GM12878 (cell line): ENCODE data around the gene PAX5. TPM values are rescaled to one million over a fixed set of nuclear protein-coding genes. Genes with fewer than 3 reads are reported as not detected.

ENCODE experiments used
- ATAC-seq: fragments of 200-7000 bp; cut with Tn5 transposase; 3 replicates; pipeline ENCODE4 v1.9.1; 2020; ENCODE audit warnings: mild to moderate bottlenecking, moderate library complexity
- BruUV-seq: library from RNA; stranded (reverse); fragments of 400-500 nt; replicated peaks from 2 replicates; lab custom pipeline; 2021; lab: Mats Ljungman, UMichigan
- CTCF ChIA-PET: fragments of 300-600 bp; sonication (Branson Sonifier 250); formaldehyde crosslinking; extraction: SDS; loops from one replicate; lab custom pipeline; 2021; ENCODE audit warnings: inconsistent platforms; lab: Yijun Ruan, JAX
- POLR2A ChIA-PET: fragments of 350-600 bp; formaldehyde crosslinking; extraction: SDS; loops from one replicate; lab custom pipeline; 2021; ENCODE audit warnings: inconsistent platforms; lab: Charles Lee
- RAD21 ChIA-PET: fragments of 300-600 bp; sonication (Branson Sonifier 250); formaldehyde crosslinking; loops from one replicate; lab custom pipeline; 2023; ENCODE audit warnings: antibody characterized with exemption; ENCODE audit not compliant: unreplicated experiment; lab: Charles Lee
- SMC1A ChIA-PET: fragments of 300-600 bp; sonication (Branson Sonifier 250); formaldehyde crosslinking; loops from one replicate; lab custom pipeline; 2023; ENCODE audit not compliant: unreplicated experiment, uncharacterized antibody; lab: Charles Lee
- DNase-seq: peaks from one replicate; pipeline ENCODE4 v3.0.0-alpha.2; 2011; ENCODE audit warnings: low read depth, low spot score
- FAIRE-seq: peaks from 3 replicates; lab custom pipeline; 2011; peaks lifted over from hg19 to GRCh38; lab: Jason Lieb, UNC
- H2AFZ ChIP-seq: 2 replicates; pipeline ENCODE4 v1.6.0; 2011; ENCODE audit warnings: low read depth, low read length, control low read depth; ENCODE audit not compliant: control insufficient read depth
- H3K27ac ChIP-seq: 2 replicates; pipeline ENCODE4 v1.5.1; 2011; ENCODE audit warnings: control low read depth; ENCODE audit not compliant: control insufficient read depth, insufficient read depth
- H3K27me3 ChIP-seq, 2 experiments: replicated peaks in 1 of 2; 2 replicates each; pipeline versions ENCODE4 v1.6.0 to v1.6.1; 2011; ENCODE audit warnings: low read length in 1 of 2; ENCODE audit not compliant: control insufficient read depth in 2 of 2, insufficient read depth in 2 of 2
- H3K36me3 ChIP-seq, 2 experiments: 2 replicates each; pipeline ENCODE4 v1.5.1; 2011; ENCODE audit warnings: low read length in 1 of 2; ENCODE audit not compliant: control insufficient read depth in 2 of 2, insufficient read depth in 2 of 2
- H3K4me1 ChIP-seq: 2 replicates; pipeline ENCODE4 v1.6.1; 2011; ENCODE audit warnings: mild to moderate bottlenecking, low read length, moderate library complexity, mixed read lengths; ENCODE audit not compliant: control insufficient read depth, insufficient read depth
- H3K4me2 ChIP-seq: 2 replicates; pipeline ENCODE4 v1.6.0; 2011; ENCODE audit warnings: control low read depth; ENCODE audit not compliant: control insufficient read depth, insufficient read depth
- H3K4me3 ChIP-seq: fragments of 200-600 bp; sonication (generic); 2 replicates; pipeline ENCODE4 v1.5.1; 2016
- H3K79me2 ChIP-seq: 2 replicates; pipeline ENCODE4 v1.6.0; 2011; ENCODE audit warnings: low read length; ENCODE audit not compliant: control insufficient read depth, insufficient read depth
- H3K9ac ChIP-seq: 2 replicates; pipeline ENCODE4 v1.8.0; 2011; ENCODE audit warnings: low read length, control low read depth, mixed read lengths; ENCODE audit not compliant: control insufficient read depth, insufficient read depth
- H3K9me3 ChIP-seq: replicated peaks from 3 replicates; pipeline ENCODE4 v1.5.1; 2011; ENCODE audit warnings: mild to moderate bottlenecking, low read length; ENCODE audit not compliant: control insufficient read depth, insufficient read depth
- H4K20me1 ChIP-seq: 2 replicates; pipeline ENCODE4 v1.6.0; 2011; ENCODE audit not compliant: control insufficient read depth, insufficient read depth
- BHLHE40 ChIP-seq, 2 experiments: fragments of 450-650 bp in 1 of 2; IDR thresholded peaks; 2 replicates each; pipeline ENCODE4 v1.6.1; 2011 to 2017; ENCODE audit warnings: low read depth in 2 of 2, borderline replicate concordance in 1 of 2, improper control_type of control experiment in 1 of 2, low read length in 1 of 2, mild to moderate bottlenecking in 1 of 2
- CREM ChIP-seq: IDR thresholded peaks from 2 replicates; pipeline ENCODE4 v1.6.1; 2014; ENCODE audit warnings: antibody characterized with exemption, low read depth
- E2F4 ChIP-seq: IDR thresholded peaks from 2 replicates; pipeline ENCODE4 v1.6.1; 2012; ENCODE audit warnings: low read depth, low read length, improper control_type of control experiment
- E2F8 ChIP-seq: fragments of 450-650 bp; IDR thresholded peaks from 2 replicates; pipeline ENCODE4 v1.6.1; 2018; ENCODE audit warnings: mild to moderate bottlenecking, low read depth, moderate library complexity; ENCODE audit not compliant: partially characterized antibody
- ETV6 ChIP-seq, 2 experiments: fragments of 450-650 bp in 1 of 2; IDR thresholded peaks in 1 of 2; conservative IDR thresholded peaks in 1 of 2; 2 replicates each; pipeline ENCODE4 v1.6.1; 2014; ENCODE audit warnings: antibody characterized with exemption in 1 of 2, borderline replicate concordance in 1 of 2, low read depth in 1 of 2, mild to moderate bottlenecking in 1 of 2, moderate library complexity in 1 of 2
- NFXL1 ChIP-seq: fragments of 450-650 bp; IDR thresholded peaks from 2 replicates; pipeline ENCODE4 v1.6.1; 2017; ENCODE audit warnings: antibody characterized with exemption, mild to moderate bottlenecking, borderline replicate concordance
- SMAD1 ChIP-seq: fragments of 450-650 bp; IDR thresholded peaks from 2 replicates; pipeline ENCODE4 v1.6.1; 2018; ENCODE audit warnings: mild to moderate bottlenecking, low read depth; ENCODE audit not compliant: partially characterized antibody
- SP1 ChIP-seq: IDR thresholded peaks from one replicate; pipeline ENCODE4 v1.6.1; 2011; ENCODE audit warnings: low read depth, low read length
- SRF ChIP-seq, 2 experiments: IDR thresholded peaks; 2 replicates each; pipeline ENCODE4 v1.6.1; 2011; ENCODE audit warnings: low read depth in 2 of 2, low read length in 2 of 2, mild to moderate bottlenecking in 1 of 2, moderate library complexity in 1 of 2
- TAF1 ChIP-seq: IDR thresholded peaks from 2 replicates; pipeline ENCODE4 v1.6.1; 2011; ENCODE audit warnings: mild to moderate bottlenecking, low read depth, low read length, borderline replicate concordance
- YY1 ChIP-seq: IDR thresholded peaks from 2 replicates; pipeline ENCODE4 v1.6.1; 2011; ENCODE audit warnings: low read depth, mild to moderate bottlenecking, low read length
- WGBS: methylation state at CpG from one replicate; pipeline ENCODE4 v1.1.6; 2016; ENCODE audit warnings: low lambda C conversion rate; ENCODE audit not compliant: insufficient replicate concordance, insufficient coverage; ENCODE audit errors: missing lambda C conversion rate; 5-methylcytosine and 5-hydroxymethylcytosine counted together
- in situ Hi-C: fragments of 300-500 bp; cut with MboI; formaldehyde crosslinking; loops from 9 replicates; pipeline ENCODE4 v1.14.3; 2018; ENCODE audit warnings: mixed read lengths
- intact Hi-C: fragments of 100-400 bp; cut with micrococcal nuclease; formaldehyde crosslinking; loops from one replicate; pipeline ENCODE4 v1.14.2; 2022; ENCODE audit not compliant: unreplicated experiment
- polyA plus RNA-seq, 11 experiments: library from polyadenylated mRNA; depleted of rRNA in 4 of 11; unstranded in 6 of 11; stranded (reverse) in 5 of 11; fragments of >200 nt; fragmentation: Nextera tagmentation in 4 of 11; fragmentation: Illumina TruSeq in 1 of 11; extraction: Ambion mirVana in 4 of 11; extraction: Trizol in 1 of 11; gene quantifications; 1 replicate in 1 of 11; 2 replicates in 10 of 11; pipeline versions ENCODE4 v1.2.1 to v1.2.3, GENCODE V29; 2011 to 2016; ENCODE audit warnings: inconsistent platforms in 2 of 11, missing spikeins in 2 of 11, low read depth in 1 of 11
- total RNA-seq, 4 experiments: library from RNA; depleted of rRNA in 3 of 4; stranded (reverse); fragments of >200 nt in 3 of 4; fragmentation: Illumina TruSeq in 1 of 4; extraction: Trizol in 1 of 4; gene quantifications; 2 replicates each; pipeline versions ENCODE4 v1.2.1 to v1.2.3, GENCODE V29; 2013 to 2021
- TF ChIP-seq, protein P1 (sequence below): fragments of 450-650 bp; formaldehyde crosslinking; IDR thresholded peaks from 2 replicates; pipeline ENCODE4 v1.4.0; 2020; ENCODE audit warnings: mild to moderate bottlenecking, moderate library complexity

Gene PAX5
- total and polyA plus RNA-seq, 10 of the 15 experiments (the other 5 are each of a cell fraction or from before 2014, with no cell fraction given), result 2.2 to 123 (median 31.9) TPM

DNA sequence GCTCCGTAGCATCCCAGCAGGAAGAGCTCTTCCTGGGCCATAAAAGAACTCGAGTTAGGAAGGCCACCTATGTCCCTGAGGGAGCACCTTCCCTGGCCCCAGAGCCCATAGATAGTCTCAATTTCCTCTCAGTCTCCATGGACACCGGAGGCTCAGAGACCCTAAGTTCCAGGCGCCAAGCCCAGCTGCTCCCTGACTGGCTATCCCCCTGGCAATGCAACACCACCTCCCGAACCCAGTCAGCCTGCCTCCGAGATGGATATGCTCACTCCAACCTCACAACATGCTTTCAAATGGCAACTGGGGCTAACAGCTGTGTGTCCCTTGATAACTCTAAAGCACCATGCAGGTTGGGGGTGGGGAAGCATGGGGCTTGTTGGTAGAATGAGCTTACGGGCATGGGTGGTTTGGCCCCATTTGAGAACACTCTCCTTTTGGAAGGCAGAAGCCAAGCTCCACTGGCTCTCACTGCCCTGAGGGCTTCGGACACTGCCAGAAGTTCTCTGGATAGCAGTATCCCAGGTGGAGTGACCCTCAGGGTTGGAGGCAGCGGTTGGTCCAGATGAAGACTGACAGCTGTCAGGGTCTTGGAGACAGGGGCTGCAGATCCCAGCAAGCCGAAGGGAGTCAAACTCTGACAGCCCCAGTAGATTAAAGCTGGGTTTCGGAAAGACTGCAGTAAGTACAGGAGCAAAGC lies 165.3 kb downstream of the PAX5 start (continued):
- TF ChIP-seq SMAD1 (no peak), NFXL1 (no peak), SRF (IDR thresholded peaks at IDR 0.05; ENCODE audit: low read depth in 2 of 2, low read length in 2 of 2) (no peak)

DNA sequence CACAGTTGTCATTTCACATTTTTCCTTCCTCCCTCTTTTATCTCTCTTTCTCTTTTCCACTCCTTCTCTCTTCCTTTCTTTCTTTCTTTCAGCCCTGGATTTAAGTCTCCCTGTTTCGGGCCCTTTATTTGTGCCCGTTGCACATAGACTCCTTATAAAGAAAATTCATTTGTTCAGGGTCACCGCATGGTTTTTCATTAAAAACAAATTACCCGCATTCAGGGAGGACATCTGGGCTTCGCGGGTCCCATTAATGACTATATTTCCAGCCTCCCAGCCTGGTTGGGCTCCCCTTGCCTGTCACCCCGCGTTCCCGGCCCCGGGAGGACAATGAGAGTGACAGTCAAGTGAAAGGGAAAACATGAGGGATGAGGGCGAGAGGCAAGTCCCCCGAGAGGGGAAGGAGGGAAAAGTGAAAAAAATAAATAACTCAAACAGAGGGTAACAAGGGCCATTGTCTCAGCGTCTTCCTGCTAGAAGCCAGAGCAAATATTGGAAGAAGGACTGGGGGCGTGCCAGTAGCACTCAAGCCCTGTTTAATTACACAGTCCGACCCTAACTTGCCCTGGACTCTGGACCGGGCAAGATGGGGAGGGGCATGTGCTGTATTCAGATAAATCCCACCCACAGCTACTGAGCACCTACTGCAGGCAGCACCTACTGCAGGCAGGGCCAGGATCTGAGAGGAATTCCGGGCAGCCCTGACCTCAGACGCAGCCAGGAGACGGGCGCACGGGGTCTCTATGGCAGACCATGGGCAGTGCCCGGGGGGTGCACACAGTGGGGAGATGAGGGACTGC lies 166.2 kb downstream of the PAX5 start:
- Histone ChIP-seq H4K20me1 (no peaks in the 10 kb centered on the region), H3K27ac (no peak overlapping the region), H3K9me3 (no peaks in the 10 kb centered on the region), H3K9ac (no peak overlapping the region), H3K4me1 (no peaks in the 10 kb centered on the region), H3K4me2 (no peak overlapping the region), H3K27me3 (no peaks in the 10 kb centered on the region), H2AFZ (no peak overlapping the region), H3K4me3 (no peak overlapping the region), H3K36me3 (peaks cover 21 to 48% of the 10 kb centered on the region in 2 experiments), H3K79me2 (no peaks in the 10 kb centered on the region; the same call in none of the 2 replicates)
- no TSS peak for BruUV-seq
- no peak for DNase-seq
- CTCF ChIA-PET, result no interaction called here
- intact Hi-C loops, result no loop called here
- ATAC-seq, result no peak
- RAD21 ChIA-PET, result no interaction called here
- 96% methylated on average over 22 of the region's 22 CpGs for WGBS
- SMC1A ChIA-PET, result interaction anchor here (1.0 kb wide), 1 partner anchor 498 kb away, joined by 3 read pairs; no protein-coding TSS in a partner anchor
- POLR2A ChIA-PET, result no interaction called here
- in situ Hi-C loops, result no loop called here
- no peak for FAIRE-seq
- TF ChIP-seq E2F8 (no peak), SP1 (no peak), E2F4 (no peak), YY1 (no peak), CREM (no peak), ETV6 (conservative IDR thresholded peaks at IDR 0.05 in 1 of 2, IDR thresholded peaks at IDR 0.05 in 1 of 2; ENCODE audit: borderline replicate concordance in 1 of 2, low read depth in 1 of 2) (no peak), TAF1 (no peak), BHLHE40 (IDR thresholded peaks at IDR 0.05; ENCODE audit: borderline replicate concordance in 1 of 2, low read depth in 2 of 2, low read length in 1 of 2) (no peak)
- TF ChIP-seq, protein P1, sequence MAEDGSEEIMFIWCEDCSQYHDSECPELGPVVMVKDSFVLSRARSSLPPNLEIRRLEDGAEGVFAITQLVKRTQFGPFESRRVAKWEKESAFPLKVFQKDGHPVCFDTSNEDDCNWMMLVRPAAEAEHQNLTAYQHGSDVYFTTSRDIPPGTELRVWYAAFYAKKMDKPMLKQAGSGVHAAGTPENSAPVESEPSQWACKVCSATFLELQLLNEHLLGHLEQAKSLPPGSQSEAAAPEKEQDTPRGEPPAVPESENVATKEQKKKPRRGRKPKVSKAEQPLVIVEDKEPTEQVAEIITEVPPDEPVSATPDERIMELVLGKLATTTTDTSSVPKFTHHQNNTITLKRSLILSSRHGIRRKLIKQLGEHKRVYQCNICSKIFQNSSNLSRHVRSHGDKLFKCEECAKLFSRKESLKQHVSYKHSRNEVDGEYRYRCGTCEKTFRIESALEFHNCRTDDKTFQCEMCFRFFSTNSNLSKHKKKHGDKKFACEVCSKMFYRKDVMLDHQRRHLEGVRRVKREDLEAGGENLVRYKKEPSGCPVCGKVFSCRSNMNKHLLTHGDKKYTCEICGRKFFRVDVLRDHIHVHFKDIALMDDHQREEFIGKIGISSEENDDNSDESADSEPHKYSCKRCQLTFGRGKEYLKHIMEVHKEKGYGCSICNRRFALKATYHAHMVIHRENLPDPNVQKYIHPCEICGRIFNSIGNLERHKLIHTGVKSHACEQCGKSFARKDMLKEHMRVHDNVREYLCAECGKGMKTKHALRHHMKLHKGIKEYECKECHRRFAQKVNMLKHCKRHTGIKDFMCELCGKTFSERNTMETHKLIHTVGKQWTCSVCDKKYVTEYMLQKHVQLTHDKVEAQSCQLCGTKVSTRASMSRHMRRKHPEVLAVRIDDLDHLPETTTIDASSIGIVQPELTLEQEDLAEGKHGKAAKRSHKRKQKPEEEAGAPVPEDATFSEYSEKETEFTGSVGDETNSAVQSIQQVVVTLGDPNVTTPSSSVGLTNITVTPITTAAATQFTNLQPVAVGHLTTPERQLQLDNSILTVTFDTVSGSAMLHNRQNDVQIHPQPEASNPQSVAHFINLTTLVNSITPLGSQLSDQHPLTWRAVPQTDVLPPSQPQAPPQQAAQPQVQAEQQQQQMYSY (CRISPR knock-in tag), result no peak
